Right lobe of liver (tissue), 6 donors: Measurements from ENCODE around the gene TFIP11. TPM values are rescaled to one million over a fixed set of nuclear protein-coding genes. Genes with fewer than 3 reads are reported as not detected.

ENCODE experiments used
- ATAC-seq, 4 donors: fragments of 200-7000 bp; cut with Tn5 transposase; one replicate each; pipeline ENCODE4 v1.9.1; 2020; ENCODE audit warnings: mild to moderate bottlenecking in 4 of 4, moderate library complexity in 4 of 4
- DNase-seq, 3 donors: peaks; one replicate each; pipeline ENCODE4 v3.0.0-alpha.2; 2020
- H3K27ac ChIP-seq, 3 donors: fragments of 200-600 bp; one replicate each; pipeline ENCODE4 v1.8.0; 2022
- H3K27me3 ChIP-seq, 2 donors: fragments of 200-600 bp; one replicate each; pipeline ENCODE4 v1.8.0; 2022
- H3K36me3 ChIP-seq, 4 donors: fragments of 200-600 bp; sonication (generic) in 1 of 4; one replicate each; pipeline versions ENCODE4 v1.5.1 to v1.8.0; 2017 to 2022; ENCODE audit warnings: control low read depth in 1 of 4
- H3K4me1 ChIP-seq, 4 donors: fragments of 200-600 bp; sonication (generic) in 1 of 4; one replicate each; pipeline versions ENCODE4 v1.5.1 to v1.8.0; 2017 to 2022; ENCODE audit warnings: control low read depth in 1 of 4
- H3K4me3 ChIP-seq, 3 donors: fragments of 200-600 bp; one replicate each; pipeline ENCODE4 v1.8.0; 2022
- H3K9me3 ChIP-seq, 4 donors: fragments of 200-600 bp; sonication (generic) in 1 of 4; one replicate each; pipeline versions ENCODE4 v1.5.1 to v1.8.0; 2017 to 2022; ENCODE audit warnings: control low read depth in 1 of 4
- POLR2A ChIP-seq: fragments of 450-650 bp; IDR thresholded peaks from one replicate; pipeline ENCODE4 v1.6.1; 2017; ENCODE audit warnings: antibody characterized with exemption, mild to moderate bottlenecking
- WGBS: methylation state at CpG from one replicate; pipeline ENCODE4 v1.1.6; 2018; ENCODE audit warnings: low coverage, low lambda C conversion rate; ENCODE audit not compliant: insufficient coverage; ENCODE audit errors: missing lambda C conversion rate; 5-methylcytosine and 5-hydroxymethylcytosine counted together
- intact Hi-C, 2 donors: fragments of 100-400 bp; cut with DNase I; formaldehyde crosslinking; loops; one replicate each; pipeline versions ENCODE4 v1.11.2 to v1.14.1; 2022
- total RNA-seq, 6 experiments: library from RNA; depleted of rRNA in 2 of 6; stranded (reverse); fragments of >200 nt in 2 of 6; fragmentation: NEBNext Ultra II Directional in 3 of 6; extraction: Animal tissue kit (Norgen Biotek cat#: 25700) in 3 of 6; gene quantifications; one replicate each; pipeline versions ENCODE4 v1.1.0 to v1.2.4, GENCODE V29; 2016 to 2023
- TF ChIP-seq, protein P1 (sequence below), 4 donors: fragments of 200-600 bp in 3 of 4; fragments of 450-650 bp in 1 of 4; IDR thresholded peaks; one replicate each; pipeline versions ENCODE4 v1.5.1 to v1.8.0; 2016 to 2022; ENCODE audit warnings: antibody characterized with exemption in 4 of 4, mild to moderate bottlenecking in 2 of 4
- donor health status: DM: no; HTN: yes; CAD: no.
- donor health status: DM: no; HTN: no; CAD: no.
- donor health status: DM: no; HTN: no; CAD: no.
- donor health status: DM: no; HTN: yes; CAD: no.
- donor health status: DM: no; HTN: yes; CAD: no.

TFIP11 gene
- total RNA-seq, 6 experiments from 2014 or later, result 17.0 to 24.1 (median 21.6) TPM

DNA sequence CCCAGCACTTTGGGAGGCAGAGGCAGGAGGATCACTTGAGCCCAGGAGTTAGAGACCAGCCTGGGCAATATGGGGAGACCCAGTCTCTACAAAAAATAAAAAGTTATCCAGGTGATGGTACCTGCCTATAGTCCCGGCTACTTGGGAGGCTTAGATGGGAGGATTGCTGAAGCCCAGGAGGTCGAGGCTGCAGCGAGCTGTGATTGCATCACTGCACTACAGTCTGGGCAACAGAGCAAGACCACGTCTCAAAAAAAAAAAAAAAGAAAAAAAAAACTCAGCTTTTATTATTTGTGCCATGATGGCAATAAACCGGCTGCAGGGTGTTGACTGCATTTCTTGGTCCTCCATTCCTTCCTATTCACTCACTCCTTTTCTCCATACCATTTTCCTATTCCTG, 33.6 kb upstream of the TFIP11 start:
- 80% methylated on average over 5 of the region's 5 CpGs for WGBS

DNA sequence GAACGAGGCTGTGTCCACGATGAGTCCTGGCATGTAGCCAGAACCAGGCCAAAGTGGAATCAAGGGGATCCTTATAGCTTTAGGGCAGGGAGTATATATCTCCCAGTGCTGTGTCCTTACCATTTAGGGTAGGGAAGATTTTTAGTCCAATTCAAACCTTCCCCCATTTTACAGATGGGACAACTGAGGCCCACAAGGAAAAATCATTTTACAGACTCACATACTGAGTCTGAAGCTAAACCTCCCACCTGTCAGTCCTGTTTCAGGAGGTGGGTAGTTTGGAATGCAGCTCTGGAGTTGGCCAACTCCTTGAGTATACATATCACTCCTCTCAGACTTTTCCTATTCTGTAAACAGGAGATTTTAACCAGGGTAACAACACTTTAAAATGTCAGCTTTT, 33.1 kb upstream of the TFIP11 start:
- Histone ChIP-seq H3K36me3 (peaks cover 0 to 27% (median 15%) of the 10 kb centered on the region in 4 donors), H3K27ac (no peak overlapping the region), H3K4me3 (no peak overlapping the region), H3K4me1 (peaks cover 0 to 46% (median 6%) of the 10 kb centered on the region in 4 donors), H3K27me3 (no peaks in the 10 kb centered on the region), H3K9me3 (no peaks in the 10 kb centered on the region)
- DNase-seq (no peak), ATAC-seq (no peak)
- TF ChIP-seq POLR2A, result no peak
- TF ChIP-seq, protein P1, sequence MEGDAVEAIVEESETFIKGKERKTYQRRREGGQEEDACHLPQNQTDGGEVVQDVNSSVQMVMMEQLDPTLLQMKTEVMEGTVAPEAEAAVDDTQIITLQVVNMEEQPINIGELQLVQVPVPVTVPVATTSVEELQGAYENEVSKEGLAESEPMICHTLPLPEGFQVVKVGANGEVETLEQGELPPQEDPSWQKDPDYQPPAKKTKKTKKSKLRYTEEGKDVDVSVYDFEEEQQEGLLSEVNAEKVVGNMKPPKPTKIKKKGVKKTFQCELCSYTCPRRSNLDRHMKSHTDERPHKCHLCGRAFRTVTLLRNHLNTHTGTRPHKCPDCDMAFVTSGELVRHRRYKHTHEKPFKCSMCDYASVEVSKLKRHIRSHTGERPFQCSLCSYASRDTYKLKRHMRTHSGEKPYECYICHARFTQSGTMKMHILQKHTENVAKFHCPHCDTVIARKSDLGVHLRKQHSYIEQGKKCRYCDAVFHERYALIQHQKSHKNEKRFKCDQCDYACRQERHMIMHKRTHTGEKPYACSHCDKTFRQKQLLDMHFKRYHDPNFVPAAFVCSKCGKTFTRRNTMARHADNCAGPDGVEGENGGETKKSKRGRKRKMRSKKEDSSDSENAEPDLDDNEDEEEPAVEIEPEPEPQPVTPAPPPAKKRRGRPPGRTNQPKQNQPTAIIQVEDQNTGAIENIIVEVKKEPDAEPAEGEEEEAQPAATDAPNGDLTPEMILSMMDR (IDR thresholded peaks at IDR 0.05), result no peak
- WGBS, result 27% methylated on average over 2 of the region's 2 CpGs
- intact Hi-C loops, result no loop called here

More for the DNA sequence above, 33.6 kb upstream of the TFIP11 start:
- intact Hi-C loops, result no loop called here
- peaks cover 0 to 49% (median 8%) of the 10 kb centered on the region in 4 donors for H3K4me1 ChIP-seq
- no peaks in the 10 kb centered on the region for H3K27me3 ChIP-seq
- TF ChIP-seq, protein P1 (IDR thresholded peaks at IDR 0.05), result no peak
- no peak for TF ChIP-seq POLR2A
- ATAC-seq, result no peak
- DNase-seq, result no peak
- H3K27ac ChIP-seq, result no peak overlapping the region
- no peak overlapping the region for H3K4me3 ChIP-seq
- H3K9me3 ChIP-seq, result no peaks in the 10 kb centered on the region
- peaks cover 0 to 22% (median 11%) of the 10 kb centered on the region in 4 donors for H3K36me3 ChIP-seq

DNA sequence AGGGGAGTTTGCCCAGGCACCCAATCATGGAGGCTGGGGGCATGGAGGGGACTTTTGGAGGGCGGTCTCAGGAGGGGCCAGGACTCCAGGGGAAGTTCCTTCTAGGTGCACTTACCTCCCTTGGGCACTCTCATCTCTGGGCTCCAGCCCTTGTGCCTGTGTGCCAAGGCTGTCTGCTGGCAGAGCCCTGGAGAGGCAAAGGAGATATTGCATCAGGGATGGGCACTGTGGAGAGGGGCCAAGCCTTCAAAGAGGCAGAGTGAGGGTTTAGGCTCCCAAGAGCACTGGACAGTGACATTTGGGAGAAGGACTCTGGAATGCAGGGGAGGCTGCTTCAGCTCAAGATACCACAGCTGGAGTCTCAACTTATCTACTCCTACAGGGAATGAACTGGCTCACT, 32.2 kb upstream of the TFIP11 start:
- Histone ChIP-seq H3K27me3 (no peaks in the 10 kb centered on the region), H3K4me1 (peaks cover 0 to 40% (median 6%) of the 10 kb centered on the region in 4 donors), H3K27ac (no peak overlapping the region), H3K4me3 (no peak overlapping the region), H3K9me3 (no peaks in the 10 kb centered on the region), H3K36me3 (peaks cover 0 to 36% (median 17%) of the 10 kb centered on the region in 4 donors)
- ATAC-seq (peak; percentile 62 to 90 (median 80)), DNase-seq (peak; percentile 35 to 81 (median 80))
- TF ChIP-seq, protein P1 (IDR thresholded peaks at IDR 0.05), result no peak
- no peak for TF ChIP-seq POLR2A
- intact Hi-C loops, result no loop called here
- WGBS, result no CpG with 5 or more reads among the region's 1 CpG

DNA sequence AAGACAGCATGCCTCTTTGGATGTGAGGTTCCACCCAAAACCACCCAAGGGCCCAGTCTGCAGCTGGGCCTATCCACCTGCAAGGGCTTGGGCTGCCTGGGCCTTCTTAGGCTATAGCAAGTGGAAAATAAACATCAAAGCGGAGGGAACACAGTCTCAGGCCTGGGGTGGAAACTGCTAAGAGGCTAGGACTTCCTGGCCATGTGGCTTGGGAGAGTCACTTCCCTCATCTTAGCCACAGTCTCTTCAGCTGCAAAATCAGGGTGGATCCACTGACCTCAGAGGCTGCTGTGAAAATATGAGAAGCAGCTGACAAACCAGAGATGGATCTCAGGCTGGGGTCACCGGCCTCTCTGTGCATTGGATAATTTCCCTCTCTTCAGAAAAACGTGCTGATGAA, 30.6 kb upstream of the TFIP11 start:
- no peak for TF ChIP-seq POLR2A
- TF ChIP-seq, protein P1 (IDR thresholded peaks at IDR 0.05), result no peak
- intact Hi-C loops, result no loop called here
- 42% methylated on average over 2 of the region's 3 CpGs for WGBS
- Histone ChIP-seq H3K27me3 (no peaks in the 10 kb centered on the region), H3K4me1 (peaks cover 0 to 32% (median 4%) of the 10 kb centered on the region in 4 donors), H3K4me3 (no peak overlapping the region), H3K9me3 (no peaks in the 10 kb centered on the region), H3K27ac (no peak overlapping the region), H3K36me3 (peaks cover 0 to 42% (median 20%) of the 10 kb centered on the region in 4 donors)
- DNase-seq (no peak), ATAC-seq (peak in 3 of 4 donors; percentile 35 to 48 (median 44))
